Stimulated activated CD4-positive, alpha-beta T cell treated with anti-CD3 and anti-CD28 coated beads, Interleukin-15, amount 100 ng/mL, for 1 hour (primary cell): ENCODE results near the gene ELOVL3.
"Not testable (repeated sequence)": the region's sequence is repeated elsewhere in the genome, so short reads cannot be mapped to it uniquely, and the experiment has no call there.

Experiments used
- DNase-seq, 2 donors: peaks; one replicate each; pipeline ENCODE4 v3.0.0-alpha.2; 2020; ENCODE audit warnings: low read depth in 1 of 2, low spot score in 1 of 2

The ELOVL3 gene

DNA sequence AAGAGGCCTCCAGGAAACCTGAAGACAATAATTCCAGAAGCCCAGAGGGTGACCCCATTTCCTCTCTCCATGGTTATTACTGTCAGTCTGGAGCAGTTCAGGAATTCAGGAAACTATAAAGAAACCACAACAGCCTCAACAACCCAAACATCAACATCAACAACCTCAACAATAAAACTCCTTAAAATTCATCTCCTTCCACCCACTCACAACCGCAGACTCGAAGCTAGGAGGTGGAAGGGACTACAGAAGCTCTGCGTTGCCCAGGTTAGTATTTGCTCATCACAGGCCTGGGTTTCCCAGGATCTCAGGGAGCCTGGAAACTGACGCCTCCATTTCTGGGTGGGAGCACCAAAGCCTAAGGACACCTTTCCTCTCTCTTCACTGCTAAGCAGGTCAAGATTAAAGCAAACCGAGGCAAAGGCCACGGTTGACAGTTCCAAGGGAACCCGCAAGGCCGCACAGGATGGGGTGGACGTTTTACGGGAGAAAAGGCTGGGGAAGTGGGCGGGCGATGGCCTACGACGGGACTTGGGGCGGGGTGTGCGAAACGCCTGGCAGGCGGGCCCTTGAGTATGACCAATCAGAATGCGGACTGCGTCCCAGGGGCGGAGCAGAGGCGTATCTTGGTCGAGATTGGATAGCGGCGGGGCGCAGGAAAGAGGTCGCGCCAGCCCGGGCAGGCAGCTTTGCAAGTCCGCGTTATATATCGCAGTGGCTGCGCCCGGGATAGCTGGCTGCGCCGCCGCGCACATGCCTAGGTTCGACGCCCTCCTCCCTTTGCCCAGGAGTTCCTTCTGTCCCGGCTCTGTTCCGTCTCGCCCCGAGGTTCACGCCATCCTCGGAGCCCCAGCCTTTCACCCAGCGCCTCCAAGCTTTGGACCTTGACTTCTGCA lies at the start of gene ELOVL3:
TSS of gene ELOVL3 (plus strand) at position 654 of the 896 bp plus-strand sequence. CDS start 250 bp downstream, outside the sequence.
- peak; percentile 64 to 66 for DNase-seq

DNA sequence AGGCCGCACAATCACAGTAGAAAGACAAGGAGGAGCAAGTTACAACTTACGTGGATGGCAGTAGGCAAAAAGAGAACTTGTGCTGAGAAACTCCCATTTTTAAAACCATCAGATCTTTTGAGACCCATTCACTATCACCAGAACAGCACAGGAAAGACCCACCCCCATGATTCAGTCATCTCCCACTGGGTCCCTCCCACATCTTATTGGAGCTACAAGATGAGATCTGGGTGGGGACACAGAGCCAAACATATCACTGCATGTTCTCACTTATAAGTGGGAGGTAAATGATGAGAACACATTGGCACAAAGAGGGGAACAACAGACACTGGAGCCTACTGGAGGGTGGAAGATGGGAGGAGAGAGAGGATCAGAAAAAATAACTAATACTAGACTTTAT lies 41.5 kb upstream of the ELOVL3 start:
- DNase-seq, result no peak

GRCh38 chr10:102185272-102185671 lies 40.8 kb upstream of the ELOVL3 start:
- DNase-seq, result no peak

DNA sequence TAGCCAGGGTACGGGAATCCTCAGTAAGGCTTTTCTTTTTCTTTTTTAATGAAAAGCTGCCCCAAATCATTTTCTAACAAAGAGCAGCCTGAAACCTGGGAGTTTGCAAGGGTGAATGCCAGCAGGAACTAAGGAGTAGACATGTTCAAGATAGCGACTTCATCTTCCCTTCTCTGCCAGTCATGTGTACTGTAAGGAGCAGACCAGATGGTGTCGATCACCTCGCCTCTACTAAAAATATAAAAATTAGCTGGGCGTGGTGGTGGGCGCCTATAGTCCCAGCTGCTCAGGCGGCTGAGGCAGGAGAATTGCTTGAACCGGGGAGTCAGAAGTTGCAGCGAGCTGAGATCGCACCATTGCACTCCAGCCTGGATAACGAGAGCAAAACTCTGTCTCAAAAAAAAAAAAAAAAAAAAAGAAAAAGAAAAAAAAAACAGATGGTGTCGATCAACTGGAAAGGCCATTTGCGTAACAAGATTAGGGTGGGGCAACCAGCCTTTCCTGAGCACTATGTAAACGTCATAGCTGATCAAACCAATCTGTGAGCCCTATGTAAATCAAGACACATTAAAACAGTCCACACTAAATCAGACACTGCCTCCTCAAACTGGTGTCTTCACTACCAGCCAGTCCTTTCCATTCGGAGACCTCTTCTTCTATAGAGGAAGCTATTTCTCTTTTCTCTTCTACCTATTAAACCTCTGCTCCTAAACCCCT lies 40.1 kb upstream of the ELOVL3 start:
- no peak for DNase-seq

GRCh38 chr10:102188298-102188940 lies 37.7 kb upstream of the ELOVL3 start:
- no peak for DNase-seq

- not testable (repeated sequence) for DNase-seq
These were observed 36.9 kb upstream of the ELOVL3 start for GRCh38 chr10:102188941-102189898.

DNA sequence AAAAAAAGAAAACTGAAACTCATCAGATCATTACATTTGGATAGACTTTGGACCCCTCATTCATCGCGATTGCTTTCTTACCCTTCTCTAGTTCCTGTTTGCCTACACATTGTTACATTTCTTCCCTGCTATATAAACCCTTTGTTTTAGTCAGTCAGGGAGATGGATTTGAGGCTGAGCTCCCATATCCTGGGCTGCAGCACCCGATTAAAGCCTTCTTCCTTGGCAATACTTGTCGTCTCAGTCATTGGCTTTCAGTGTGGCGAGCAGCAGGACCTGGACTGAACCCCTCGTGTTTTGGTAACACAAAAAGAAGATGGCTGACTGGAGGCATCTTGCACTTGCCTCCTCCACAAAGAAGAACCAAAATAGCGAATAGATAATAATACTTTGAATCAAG lies 34.1 kb upstream of the ELOVL3 start:
- DNase-seq, result no peak

DNA sequence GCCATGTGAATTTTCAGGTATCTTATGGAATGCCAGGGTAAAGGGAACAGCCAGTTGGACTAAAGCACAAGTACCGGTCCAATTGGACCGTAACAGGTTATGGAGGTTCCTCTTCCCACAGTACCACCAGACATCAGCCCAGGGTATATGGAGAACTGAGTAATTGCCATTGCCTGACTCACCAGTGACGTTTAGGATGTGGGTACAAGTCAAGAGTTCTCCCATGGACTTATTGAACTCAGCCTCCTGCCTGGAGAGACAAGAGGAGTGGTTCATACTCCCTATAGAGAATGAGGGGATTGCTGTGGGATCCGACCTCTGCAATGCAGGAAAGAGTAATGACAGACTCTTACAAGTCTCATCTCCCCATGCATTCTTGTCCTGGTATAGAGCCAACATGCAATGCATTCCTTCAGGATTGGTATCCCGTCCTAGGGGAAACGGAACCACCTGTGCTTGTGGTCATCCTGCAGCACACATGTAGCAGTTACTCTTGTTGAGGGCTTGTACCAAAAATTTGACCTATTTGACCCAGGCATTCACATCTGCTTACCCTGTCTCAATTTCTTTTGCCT lies 30.7 kb upstream of the ELOVL3 start:
- DNase-seq, result no peak

DNA sequence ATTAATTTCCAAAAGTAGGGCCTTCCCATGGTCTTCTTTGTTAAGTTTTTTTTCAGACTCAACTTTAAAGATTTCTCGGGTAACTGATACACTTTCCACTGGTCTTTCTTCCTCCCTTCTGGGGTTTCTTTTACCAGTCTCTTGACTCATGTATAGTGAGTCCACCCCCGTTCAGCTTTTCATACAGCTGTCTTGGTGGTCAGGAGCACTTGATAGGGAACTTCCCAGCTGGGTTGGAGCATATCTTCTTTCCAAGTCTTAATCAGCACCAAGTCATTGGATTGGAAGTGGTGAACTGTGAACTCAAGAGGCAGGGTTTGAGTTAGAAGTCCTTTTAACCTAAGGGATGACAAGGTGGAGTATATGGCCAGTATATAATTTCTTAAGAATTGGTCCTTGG lies 29.2 kb upstream of the ELOVL3 start:
- no peak for DNase-seq

DNA sequence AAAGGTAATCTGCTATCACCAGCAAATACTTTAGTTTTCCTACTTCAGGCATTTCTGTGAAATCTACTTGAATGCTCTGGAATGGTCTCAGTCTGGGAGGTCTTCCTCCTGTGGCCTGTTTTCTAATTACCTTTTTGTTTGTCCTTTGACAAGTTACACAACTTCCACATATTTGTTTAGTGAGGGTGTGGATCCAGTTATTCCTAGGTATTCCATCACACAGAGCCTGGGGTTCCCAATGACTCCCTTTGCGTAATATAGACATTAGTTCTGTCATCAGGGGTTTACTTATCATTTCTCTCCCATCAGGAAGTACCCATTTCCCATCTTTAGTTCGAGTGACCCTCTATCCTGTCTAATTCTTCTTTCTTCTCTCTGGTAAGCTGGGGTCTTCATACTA lies 28.1 kb upstream of the ELOVL3 start:
- no peak for DNase-seq

DNA sequence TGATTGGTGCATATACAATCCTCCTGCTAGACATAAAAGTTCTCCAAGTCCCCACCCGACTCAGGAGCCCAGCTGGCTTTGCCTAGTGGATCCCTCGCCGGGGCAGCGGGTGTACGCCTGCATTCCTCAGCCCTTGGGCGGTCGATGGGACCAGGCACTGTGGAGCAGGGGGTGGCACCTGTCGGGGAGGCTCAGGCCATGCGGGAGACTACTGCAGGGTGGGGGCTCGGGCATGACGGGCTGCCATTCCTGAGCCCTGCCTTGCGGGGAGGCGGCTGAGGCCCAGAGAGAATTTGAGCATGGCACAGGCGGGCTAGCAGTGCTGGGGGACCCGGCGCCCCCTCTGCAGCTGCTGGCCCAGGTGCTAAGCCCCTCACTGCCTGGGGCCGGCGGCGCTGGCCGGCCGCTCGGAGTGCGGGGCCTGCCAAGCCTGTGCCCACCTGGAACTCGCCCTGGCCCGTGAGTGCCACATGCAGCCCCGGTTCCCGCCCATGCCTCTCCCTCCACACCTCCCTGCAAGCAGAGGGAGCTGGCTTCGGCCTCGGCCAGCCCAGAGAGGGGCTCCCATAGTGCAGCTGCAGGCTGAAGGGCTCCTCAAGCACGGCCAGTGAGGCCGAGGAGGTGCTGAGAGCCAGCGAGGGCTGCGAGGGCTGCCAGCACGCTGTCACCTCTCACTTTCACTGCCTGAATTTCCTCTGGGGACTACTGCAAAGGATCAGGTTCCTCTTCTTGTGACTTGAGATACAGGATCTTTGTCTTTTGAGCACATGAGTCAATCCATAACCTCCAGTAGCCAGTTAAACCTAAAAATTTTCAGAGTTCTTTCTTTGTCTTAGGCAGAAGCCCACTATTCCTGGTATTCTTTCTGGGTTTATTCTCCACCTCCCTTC lies 25.1 kb upstream of the ELOVL3 start:
- no peak for DNase-seq

- DNase-seq, result no peak
These were observed 23.7 kb upstream of the ELOVL3 start for GRCh38 chr10:102202386-102202785.

DNA sequence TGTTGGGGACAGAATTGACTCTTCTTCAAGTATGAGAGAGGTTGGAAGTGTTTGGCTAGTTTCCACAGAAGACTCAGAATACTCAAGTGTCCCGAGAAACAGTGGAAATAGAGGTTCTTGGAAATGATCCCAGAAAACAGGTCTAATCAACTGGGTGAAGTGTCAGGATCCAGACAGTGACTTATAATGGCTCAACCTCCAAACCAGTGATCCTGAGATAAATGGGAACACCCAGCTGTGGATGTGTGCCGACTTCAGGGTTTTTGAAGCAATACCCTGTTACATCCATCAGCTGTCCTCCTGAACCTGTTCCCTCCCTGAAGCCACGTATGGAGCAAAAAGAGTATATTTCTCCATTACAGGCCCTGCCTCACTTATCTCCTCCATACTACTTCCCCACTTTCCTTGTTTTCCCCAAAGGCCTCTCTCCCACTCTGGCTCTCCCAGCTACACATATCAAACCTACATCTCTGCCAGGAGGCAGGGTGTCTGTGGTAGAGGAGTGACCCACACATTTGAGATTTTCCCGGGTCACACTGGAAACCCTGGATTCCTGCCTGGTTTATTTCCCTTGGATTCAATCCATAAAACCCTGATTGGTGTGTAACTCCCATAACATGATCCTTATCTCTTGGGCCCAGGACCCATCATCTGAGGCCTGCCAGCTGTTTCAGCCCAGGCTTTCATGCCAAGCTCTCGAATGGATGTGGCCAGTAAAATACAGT lies 17.6 kb upstream of the ELOVL3 start:
- DNase-seq, result no peak

- DNase-seq, result no peak
These were observed 14.3 kb upstream of the ELOVL3 start for GRCh38 chr10:102211615-102212299.

DNA sequence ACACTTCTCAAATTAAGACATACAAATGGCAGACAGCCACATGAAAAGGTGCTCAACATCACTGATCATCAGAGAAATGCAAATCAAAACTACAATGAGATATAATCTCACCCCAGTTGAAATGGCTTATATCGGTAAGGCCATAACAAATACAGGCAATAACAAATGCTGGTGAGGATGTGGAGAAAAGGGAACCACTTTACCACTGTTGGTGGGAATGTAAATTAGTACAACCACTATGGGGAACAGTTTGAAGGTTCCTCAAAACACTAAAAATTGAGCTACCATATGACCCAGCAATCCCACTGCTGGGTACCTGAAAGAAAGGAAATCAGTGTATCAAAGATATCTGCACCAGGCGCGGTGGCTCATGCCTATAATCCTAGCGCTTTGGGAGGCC lies 12.5 kb upstream of the ELOVL3 start:
- DNase-seq, result not testable (repeated sequence)

DNA sequence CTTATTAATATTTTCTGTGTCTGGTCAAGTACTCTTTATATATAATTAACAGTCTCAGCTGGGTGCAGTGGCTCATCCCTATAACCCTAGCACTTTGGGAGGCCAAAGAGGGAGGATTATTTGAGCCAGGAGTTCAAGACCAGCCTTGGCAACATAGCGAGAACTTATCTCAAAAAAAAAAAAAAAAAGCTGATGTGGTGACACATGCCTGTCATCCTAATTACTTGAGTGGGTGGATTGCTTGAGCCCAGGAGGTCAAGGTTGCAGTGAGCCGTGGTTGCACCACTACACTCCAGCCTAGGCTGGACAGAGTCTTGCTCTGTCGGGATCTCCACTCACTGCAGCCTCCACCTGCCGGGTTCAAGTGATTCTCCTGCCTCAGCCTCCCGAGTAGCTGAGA lies 6.7 kb upstream of the ELOVL3 start:
- DNase-seq, result no peak

- no peak for DNase-seq
These were observed 5.5 kb upstream of the ELOVL3 start for GRCh38 chr10:102220612-102221011.

DNA sequence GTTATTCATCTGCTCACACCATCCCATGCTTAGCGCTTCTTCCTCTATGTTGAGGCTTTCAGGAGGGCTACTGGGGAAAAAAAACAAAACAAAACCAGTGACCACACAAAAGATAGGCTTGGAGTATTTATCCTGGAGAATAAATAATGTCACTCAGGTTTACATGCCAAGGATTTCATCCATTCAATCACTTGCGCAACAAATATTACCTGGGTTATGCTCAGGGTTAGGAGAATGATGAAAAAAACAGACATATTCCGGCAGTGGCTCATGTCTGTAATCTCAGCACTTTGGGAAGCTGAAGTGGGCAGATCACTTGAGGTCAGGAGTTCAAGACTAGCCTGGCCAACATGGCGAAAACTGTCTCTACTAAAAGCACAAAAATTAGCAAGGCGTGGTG lies 3.3 kb upstream of the ELOVL3 start:
- DNase-seq, result no peak
